SJSA1 (cell line): ENCODE data around the gene LSR. TPM values are rescaled to one million over a fixed set of nuclear protein-coding genes. Genes with fewer than 3 reads are reported as not detected.

Experiments used
- DNase-seq, 2 experiments: peaks; one replicate each; pipeline ENCODE4 v3.0.0-alpha.2; 2015 to 2020; ENCODE audit warnings: low spot score in 2 of 2, low read depth in 1 of 2
- H3K27ac ChIP-seq: fragments of 250-450 bp; sonication (Bioruptor Pico); 2 replicates; pipeline ENCODE4 v1.5.1; 2020; ENCODE audit warnings: mild to moderate bottlenecking, moderate library complexity
- H3K27me3 ChIP-seq: fragments of 250-450 bp; sonication (Bioruptor Pico); replicated peaks from 2 replicates; pipeline ENCODE4 v1.5.1; 2020; ENCODE audit warnings: mild to moderate bottlenecking, moderate library complexity
- H3K36me3 ChIP-seq: fragments of 250-450 bp; sonication (Bioruptor Pico); 2 replicates; pipeline ENCODE4 v1.5.1; 2020; ENCODE audit warnings: mild to moderate bottlenecking
- H3K4me1 ChIP-seq: fragments of 250-450 bp; sonication (Bioruptor Pico); replicated peaks from 2 replicates; pipeline ENCODE4 v1.6.1; 2021; ENCODE audit warnings: mild to moderate bottlenecking
- H3K4me3 ChIP-seq: fragments of 250-450 bp; sonication (Bioruptor Pico); 2 replicates; pipeline ENCODE4 v1.5.1; 2020; ENCODE audit warnings: mild to moderate bottlenecking
- H3K9me3 ChIP-seq: fragments of 250-450 bp; sonication (Bioruptor Pico); replicated peaks from 2 replicates; pipeline ENCODE4 v1.5.1; 2020; ENCODE audit warnings: mild to moderate bottlenecking
- total RNA-seq: library from RNA; depleted of rRNA; stranded (reverse); fragments of >200 nt; shearing (Covaris generic); gene quantifications from 2 replicates; pipeline ENCODE4 v1.2.3, GENCODE V29; 2014

The LSR gene
- total RNA-seq, 1 experiment from 2014 or later, result 2.0 TPM

DNA sequence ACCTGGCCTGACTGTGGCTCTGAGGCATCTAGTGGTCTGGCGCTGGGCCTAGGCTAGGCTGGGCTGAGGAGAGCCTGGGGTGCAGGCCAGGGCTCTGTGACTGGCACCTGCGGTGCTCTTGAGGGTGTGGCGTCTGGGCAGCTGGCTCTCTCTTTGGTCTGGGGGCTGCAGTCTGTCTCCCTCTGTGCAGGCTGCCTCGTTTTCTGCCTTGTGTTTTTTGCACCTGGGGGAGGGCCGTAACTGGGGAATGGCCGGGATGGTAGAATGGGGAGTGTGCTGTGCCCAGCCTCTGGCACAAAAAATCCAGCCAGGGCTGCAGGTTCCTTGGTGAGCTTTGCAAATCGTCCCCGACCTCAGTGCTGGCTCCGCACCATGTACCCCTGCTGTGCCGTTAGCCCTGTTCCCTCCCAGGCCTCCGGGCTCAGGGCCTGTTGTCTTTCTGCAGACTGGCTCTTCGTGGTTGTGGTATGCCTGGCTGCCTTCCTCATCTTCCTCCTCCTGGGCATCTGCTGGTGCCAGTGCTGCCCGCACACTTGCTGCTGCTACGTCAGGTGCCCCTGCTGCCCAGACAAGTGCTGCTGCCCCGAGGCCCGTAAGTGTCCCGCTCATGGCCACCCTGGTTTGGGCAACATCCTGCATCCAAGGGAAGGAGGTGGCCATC lies 13.4 kb downstream of the LSR start:
- Histone ChIP-seq H3K9me3 (no peaks in the 10 kb centered on the region), H3K27me3 (peaks cover 20% of the 10 kb centered on the region), H3K27ac (no peak overlapping the region), H3K4me3 (no peak overlapping the region), H3K36me3 (peaks cover 10% of the 10 kb centered on the region), H3K4me1 (peaks cover 8% of the 10 kb centered on the region)
- peak in 1 of 2 experiments; percentile 33 for DNase-seq

DNA sequence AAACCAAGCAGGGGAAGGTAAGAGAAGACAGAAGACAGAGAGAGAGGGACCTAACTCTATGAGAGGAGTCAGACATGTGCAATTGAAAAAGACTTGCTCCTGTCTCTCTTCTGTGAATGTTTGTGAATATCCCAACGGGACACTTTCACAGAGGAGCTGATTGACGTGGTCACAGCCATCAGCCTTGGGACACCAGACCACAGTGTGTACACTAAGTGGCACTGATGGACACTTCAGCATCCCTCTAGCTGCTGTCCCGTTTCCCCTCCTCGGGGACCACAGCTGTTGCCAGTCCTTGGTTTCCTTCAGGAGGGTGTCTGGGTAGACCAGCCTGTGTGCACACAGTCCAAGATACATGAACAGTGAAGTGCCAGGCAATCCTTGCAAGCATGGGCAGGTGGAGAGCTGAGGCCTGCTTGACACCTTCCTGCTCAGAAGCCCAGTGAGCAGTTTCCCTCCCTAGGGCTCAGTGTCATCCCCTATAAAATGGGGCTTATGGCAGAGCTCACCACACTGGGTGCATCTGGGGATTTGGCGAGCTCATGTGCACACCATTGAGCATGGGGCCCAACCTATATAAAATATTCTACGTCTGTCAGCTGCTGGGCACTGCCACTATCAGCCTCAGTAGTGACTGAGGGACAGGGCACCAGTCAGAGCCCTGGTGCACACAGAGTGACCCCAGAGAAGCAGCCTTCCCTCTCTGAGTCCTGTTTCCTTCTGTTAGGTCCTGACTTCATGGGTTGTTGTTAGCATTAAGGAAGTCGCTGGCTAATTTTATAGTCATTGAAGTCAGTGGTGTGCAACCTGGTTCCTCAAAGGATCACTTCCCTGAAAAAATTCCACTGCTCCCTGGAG lies 15.7 kb downstream of the LSR start:
- H3K4me1 ChIP-seq, result peaks cover 11% of the 10 kb centered on the region
- DNase-seq, result peak in 1 of 2 experiments; percentile 28

DNA sequence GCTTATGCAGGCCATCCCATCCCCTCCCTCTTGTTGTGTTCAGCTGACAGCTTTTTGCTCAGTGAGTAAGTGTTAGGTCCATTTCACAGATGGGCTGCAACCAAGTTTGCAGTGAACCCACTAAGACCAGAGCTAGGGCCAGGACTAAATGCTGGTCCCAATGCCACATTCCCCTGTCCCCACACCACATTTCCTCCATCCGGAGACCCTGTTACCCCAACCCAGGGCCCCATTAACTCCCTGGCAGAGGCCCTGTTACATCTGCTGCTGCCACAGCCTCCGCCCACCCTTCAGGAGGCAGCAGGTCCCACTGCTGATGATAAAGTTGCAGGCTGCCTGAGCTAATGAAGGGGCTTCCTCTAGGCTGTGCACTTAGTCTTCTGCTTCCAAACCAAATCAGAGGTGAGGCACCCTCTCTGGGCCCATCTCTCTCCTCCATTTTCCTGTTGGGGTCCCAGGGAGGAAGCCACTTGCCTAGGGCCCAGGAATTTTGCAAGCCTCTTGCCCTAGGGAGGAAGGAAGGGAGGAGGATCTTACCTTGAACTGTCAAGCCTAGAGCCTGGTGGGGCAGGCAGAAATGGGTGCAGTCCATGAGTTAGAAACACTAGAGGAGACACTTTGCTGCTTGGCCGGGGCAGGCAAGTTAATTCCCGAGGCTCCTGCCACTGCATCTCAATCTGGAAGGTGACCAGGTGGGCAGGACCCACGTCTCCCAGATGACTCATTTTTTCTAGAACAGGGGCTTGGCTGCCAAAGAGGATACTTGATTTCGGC lies 16.5 kb downstream of the LSR start:
- DNase-seq, result peak in 1 of 2 experiments; percentile 19
- Histone ChIP-seq H3K4me3 (no peak overlapping the region), H3K27ac (no peak overlapping the region), H3K27me3 (peaks cover 20% of the 10 kb centered on the region), H3K4me1 (peaks cover 18% of the 10 kb centered on the region), H3K9me3 (no peaks in the 10 kb centered on the region), H3K36me3 (peaks cover 18% of the 10 kb centered on the region)

More for the DNA sequence above, 15.7 kb downstream of the LSR start:
- no peak overlapping the region for H3K27ac ChIP-seq
- peaks cover 11% of the 10 kb centered on the region for H3K36me3 ChIP-seq
- H3K27me3 ChIP-seq, result peaks cover 20% of the 10 kb centered on the region
- H3K4me3 ChIP-seq, result no peak overlapping the region
- no peaks in the 10 kb centered on the region for H3K9me3 ChIP-seq

DNA sequence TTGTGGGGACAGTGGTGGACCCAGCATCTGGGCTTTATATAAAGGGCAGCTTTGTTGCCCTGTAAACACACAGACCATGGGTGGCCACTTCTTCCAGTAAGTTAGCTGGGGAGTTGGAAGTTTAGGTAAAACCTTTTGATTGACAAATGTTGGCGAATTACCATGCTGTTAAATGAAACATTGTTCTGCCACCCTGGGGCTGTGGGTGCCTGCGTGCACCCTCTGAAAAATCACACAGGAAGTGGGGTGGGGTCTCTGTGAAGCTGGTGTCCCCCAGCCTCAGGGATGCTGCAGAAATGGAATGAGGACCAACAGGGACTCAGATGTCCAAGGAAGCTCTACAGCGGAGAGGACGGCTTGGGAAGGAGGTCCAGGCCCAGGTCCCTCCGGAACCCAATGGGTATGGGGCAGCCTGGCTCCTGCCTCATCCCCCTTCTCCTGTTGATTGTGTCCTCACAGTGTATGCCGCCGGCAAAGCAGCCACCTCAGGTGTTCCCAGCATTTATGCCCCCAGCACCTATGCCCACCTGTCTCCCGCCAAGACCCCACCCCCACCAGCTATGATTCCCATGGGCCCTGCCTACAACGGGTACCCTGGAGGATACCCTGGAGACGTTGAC lies 17.2 kb downstream of the LSR start:
- peak in 1 of 2 experiments; percentile 28 for DNase-seq
- Histone ChIP-seq H3K27ac (no peak overlapping the region), H3K27me3 (peaks cover 14% of the 10 kb centered on the region), H3K9me3 (no peaks in the 10 kb centered on the region), H3K4me1 (peaks cover 18% of the 10 kb centered on the region), H3K4me3 (no peak overlapping the region), H3K36me3 (peaks cover 25% of the 10 kb centered on the region)

DNA sequence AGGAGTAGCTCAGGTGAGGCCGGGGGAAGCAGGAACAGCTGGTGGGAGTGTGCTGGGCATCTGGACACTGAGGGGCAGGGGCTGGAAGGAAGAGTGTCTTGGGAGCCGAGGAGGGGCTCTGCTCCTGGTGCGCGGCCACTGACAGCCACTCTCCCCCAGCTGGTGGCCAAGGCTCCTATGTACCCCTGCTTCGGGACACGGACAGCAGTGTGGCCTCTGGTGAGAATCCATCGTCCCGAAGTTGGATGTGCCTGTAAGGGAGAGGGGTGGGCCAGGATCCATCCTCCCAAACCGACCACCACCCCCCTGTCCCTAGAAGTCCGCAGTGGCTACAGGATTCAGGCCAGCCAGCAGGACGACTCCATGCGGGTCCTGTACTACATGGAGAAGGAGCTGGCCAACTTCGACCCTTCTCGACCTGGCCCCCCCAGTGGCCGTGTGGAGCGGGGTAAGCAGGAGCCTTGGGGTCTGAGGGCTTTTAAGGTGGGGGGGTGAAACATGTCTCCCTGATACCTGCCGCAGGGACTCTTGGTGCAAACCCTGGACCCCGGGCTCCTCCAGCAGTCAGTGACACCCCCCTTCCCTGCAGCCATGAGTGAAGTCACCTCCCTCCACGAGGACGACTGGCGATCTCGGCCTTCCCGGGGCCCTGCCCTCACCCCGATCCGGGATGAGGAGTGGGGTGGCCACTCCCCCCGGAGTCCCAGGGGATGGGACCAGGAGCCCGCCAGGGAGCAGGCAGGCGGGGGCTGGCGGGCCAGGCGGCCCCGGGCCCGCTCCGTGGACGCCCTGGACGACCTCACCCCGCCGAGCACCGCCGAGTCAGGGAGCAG lies 17.9 kb downstream of the LSR start:
- Histone ChIP-seq H3K27me3 (peaks cover 12% of the 10 kb centered on the region), H3K4me1 (peaks cover 18% of the 10 kb centered on the region), H3K4me3 (peak overlapping the region; percentile 85), H3K27ac (peak overlapping the region; percentile 43; the same call in 1 of the 2 replicates), H3K9me3 (no peaks in the 10 kb centered on the region), H3K36me3 (peaks cover 32% of the 10 kb centered on the region)
- no peak for DNase-seq

DNA sequence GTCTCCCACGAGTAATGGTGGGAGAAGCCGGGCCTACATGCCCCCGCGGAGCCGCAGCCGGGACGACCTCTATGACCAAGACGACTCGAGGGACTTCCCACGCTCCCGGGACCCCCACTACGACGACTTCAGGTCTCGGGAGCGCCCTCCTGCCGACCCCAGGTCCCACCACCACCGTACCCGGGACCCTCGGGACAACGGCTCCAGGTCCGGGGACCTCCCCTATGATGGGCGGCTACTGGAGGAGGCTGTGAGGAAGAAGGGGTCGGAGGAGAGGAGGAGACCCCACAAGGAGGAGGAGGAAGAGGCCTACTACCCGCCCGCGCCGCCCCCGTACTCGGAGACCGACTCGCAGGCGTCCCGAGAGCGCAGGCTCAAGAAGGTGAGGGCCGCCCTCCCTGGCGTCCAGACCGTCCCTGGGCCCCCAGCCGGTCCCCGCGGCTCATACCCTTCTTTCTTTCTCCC lies 18.6 kb downstream of the LSR start:
- peaks cover 9% of the 10 kb centered on the region for H3K27me3 ChIP-seq
- peaks cover 18% of the 10 kb centered on the region for H3K4me1 ChIP-seq
- H3K9me3 ChIP-seq, result no peaks in the 10 kb centered on the region
- peak overlapping the region; percentile 85 for H3K4me3 ChIP-seq
- H3K27ac ChIP-seq, result peak overlapping the region; percentile 43
- peak in 1 of 2 experiments; percentile 32 for DNase-seq
- peaks cover 39% of the 10 kb centered on the region for H3K36me3 ChIP-seq

DNA sequence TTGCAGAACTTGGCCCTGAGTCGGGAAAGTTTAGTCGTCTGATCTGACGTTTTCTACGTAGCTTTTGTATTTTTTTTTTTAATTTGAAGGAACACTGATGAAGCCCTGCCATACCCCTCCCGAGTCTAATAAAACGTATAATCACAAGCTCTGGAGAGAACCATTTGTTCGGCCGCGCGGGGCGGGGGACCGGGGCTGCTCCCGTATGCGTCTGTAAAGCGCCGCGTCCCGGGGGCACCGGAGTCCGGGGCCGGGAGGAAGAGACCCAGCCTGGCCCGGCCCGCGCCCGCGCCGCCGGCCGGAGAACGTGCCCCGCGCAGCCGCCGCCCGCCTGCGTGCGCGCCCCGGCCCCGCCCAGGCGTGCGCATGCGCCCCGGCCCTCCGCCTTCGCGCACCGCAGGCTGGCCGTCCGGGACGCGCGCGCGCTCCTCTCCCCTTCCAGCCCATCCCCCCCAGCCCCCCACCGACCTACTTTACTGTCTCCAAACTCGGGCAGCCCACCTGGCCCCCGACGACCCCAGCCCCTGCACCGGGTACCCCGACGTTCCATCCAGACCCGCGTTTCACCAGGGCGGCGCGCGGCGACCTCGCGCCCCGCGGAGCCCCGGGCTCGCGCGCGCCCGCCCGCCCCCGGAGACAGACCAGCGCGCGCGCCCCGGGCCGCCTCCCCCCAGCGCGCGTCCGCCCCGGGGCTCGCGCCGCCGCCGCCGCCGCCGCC lies 19.2 kb downstream of the LSR start:
- Histone ChIP-seq H3K36me3 (peaks cover 41% of the 10 kb centered on the region), H3K4me1 (peaks cover 18% of the 10 kb centered on the region), H3K27ac (peak overlapping the region; percentile 43), H3K4me3 (peak overlapping the region; percentile 85), H3K27me3 (peaks cover 3% of the 10 kb centered on the region; the same call in 1 of the 2 replicates), H3K9me3 (no peaks in the 10 kb centered on the region)
- peak; percentile 63 to 67 for DNase-seq

DNA sequence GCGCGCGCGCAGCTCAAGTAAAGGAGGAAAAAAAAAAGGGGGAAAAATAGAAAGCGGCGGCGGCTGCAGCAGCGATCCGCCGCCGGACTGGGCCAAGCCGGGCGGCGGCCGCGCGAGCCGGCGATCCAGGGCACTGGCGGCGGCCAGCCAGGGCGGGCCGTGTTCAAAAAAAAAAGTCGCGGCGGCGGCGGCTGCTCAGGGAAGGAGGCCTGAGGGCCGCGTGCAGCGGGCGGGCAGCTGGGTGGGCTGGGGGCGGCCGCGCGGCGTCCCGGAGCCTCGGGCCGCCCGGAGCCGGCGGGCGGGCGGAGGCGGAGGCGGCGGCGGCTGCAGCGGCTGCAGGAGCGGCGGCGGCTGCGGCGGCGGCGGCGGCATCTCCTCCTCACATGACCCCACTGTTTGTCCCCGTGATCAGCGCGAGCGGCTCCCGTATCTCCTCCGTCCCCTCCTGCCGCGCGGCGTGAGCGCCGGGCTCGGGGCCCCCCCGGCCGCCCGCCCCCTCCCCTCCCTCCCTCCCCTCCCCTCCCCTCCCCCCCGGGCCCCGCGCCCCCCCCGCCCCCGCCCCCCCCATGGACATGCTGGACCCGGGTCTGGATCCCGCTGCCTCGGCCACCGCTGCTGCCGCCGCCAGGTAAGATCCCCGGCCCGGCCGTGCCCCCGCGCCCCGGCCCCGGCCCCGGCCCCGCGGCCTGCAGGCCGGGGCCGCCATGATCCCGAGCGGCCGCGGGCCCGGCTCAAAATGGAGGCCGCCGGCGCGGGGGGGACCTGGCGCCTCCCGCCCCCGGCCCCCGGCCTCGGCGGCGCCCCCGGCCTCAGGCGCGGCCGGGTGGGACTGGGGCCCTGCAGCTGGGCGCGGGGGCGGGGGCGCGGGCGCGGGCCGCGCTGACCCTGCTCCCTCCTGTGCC lies 20.0 kb downstream of the LSR start, which contains the start of gene USF2:
Gene USF2, plus strand, starts transcription at position 427 of the 902 bp plus-strand sequence. Its CDS starts 140 bp downstream, at position 567.
- H3K27me3 ChIP-seq, result peaks cover 3% of the 10 kb centered on the region; the same call in 1 of the 2 replicates
- DNase-seq, result peak; percentile 30 to 79
- H3K27ac ChIP-seq, result peak within 1 kb of the TSS; percentile 62
- no peaks in the 10 kb centered on the region for H3K9me3 ChIP-seq
- peak within 1 kb of the TSS; percentile 85 for H3K4me3 ChIP-seq
- peaks cover 18% of the 10 kb centered on the region for H3K4me1 ChIP-seq
- H3K36me3 ChIP-seq, result peaks cover 47% of the 10 kb centered on the region

DNA sequence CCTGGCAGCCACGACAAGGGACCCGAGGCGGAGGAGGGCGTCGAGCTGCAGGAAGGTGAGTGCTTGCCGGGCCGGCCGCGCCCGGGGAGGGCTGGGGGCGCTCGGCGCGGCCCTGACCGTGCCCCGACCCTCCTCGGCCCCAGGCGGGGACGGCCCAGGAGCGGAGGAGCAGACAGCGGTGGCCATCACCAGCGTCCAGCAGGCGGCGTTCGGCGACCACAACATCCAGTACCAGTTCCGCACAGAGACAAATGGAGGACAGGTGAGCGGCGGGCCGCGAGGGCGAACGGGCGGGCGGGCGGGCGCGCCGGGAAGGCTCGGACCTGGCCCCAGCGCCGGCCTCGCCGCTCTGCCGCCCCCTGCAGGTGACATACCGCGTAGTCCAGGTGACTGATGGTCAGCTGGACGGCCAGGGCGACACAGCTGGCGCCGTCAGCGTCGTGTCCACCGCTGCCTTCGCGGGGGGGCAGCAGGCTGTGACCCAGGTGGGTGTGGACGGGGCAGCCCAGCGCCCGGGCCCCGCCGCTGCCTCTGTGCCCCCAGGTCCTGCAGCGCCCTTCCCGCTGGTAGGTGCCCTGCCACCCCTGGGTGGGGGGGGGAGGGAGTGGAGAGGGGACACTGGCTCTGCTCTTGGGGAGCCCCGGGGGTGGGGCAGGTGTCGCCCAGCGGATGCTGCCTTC lies 20.8 kb downstream of the LSR start:
- Histone ChIP-seq H3K27me3 (no peaks in the 10 kb centered on the region), H3K27ac (peak overlapping the region; percentile 62), H3K36me3 (peaks cover 47% of the 10 kb centered on the region), H3K4me1 (peaks cover 18% of the 10 kb centered on the region), H3K9me3 (no peaks in the 10 kb centered on the region), H3K4me3 (peak overlapping the region; percentile 85)
- DNase-seq, result peak; percentile 65 to 86

DNA sequence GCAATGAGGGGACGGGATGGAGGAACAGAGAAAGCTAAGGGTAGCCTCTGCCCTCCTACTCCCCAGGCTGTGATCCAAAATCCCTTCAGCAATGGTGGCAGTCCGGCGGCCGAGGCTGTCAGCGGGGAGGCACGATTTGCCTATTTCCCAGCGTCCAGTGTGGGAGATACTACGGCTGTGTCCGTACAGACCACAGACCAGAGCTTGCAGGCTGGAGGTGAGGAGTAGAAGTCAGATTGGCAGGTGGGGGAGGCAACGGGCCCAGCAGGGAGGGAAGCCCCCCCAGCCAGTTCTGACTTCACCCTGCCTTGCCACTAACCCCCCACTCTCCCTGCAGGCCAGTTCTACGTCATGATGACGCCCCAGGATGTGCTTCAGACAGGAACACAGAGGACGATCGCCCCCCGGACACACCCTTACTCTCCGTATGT lies 21.6 kb downstream of the LSR start:
- Histone ChIP-seq H3K9me3 (no peaks in the 10 kb centered on the region), H3K4me1 (peaks cover 18% of the 10 kb centered on the region), H3K36me3 (peaks cover 47% of the 10 kb centered on the region), H3K27me3 (no peaks in the 10 kb centered on the region), H3K4me3 (no peak overlapping the region), H3K27ac (no peak overlapping the region)
- no peak for DNase-seq

DNA sequence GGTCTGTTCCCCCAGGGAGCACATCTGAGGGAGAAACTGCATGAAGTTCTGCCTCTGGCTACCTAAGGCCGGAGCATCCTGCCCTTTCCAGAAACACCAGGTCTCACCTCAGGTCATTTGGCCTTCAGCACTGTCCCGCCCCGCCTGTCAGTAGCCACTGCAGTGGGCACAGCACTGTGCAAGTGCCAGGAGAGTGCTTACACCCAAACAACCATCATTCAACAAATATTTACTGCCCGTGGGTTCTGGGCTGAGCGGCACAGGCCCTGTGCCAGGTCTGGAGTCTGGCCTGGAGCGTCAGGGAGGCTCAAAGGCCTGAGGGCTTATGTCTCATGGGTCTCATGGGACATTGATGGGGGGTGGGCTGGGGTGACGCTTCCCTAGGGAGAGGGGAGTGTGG lies 22.7 kb downstream of the LSR start:
- Histone ChIP-seq H3K4me3 (no peak overlapping the region), H3K36me3 (peaks cover 46% of the 10 kb centered on the region), H3K27ac (no peak overlapping the region), H3K9me3 (no peaks in the 10 kb centered on the region), H3K4me1 (peaks cover 16% of the 10 kb centered on the region), H3K27me3 (no peaks in the 10 kb centered on the region)
- DNase-seq, result no peak
